H1 (cell line): ENCODE data around the gene MXD4. TPM values are rescaled to one million over a fixed set of nuclear protein-coding genes. Genes with fewer than 3 reads are reported as not detected.

Experiments
- CTCF ChIA-PET: fragments of 300-600 bp; sonication (Branson Sonifier 250); formaldehyde crosslinking; loops from one replicate; lab custom pipeline; 2021; ENCODE audit not compliant: partially characterized antibody; lab: Charles Lee
- POLR2A ChIA-PET: fragments of 300-600 bp; sonication (Branson Sonifier 250); formaldehyde crosslinking; loops from one replicate; lab custom pipeline; 2021; ENCODE audit warnings: inconsistent platforms; ENCODE audit not compliant: partially characterized antibody; lab: Charles Lee
- DNase-seq, 2 experiments: peaks; one replicate each; pipeline versions ENCODE4 v3.0.0 to v3.0.0-alpha.2; 2010 to 2022; ENCODE audit warnings: low spot score in 2 of 2, low read depth in 1 of 2, mixed read lengths in 1 of 2
- FAIRE-seq: peaks from 2 replicates; lab custom pipeline; 2011; peaks lifted over from hg19 to GRCh38; lab: Jason Lieb, UNC
- H2AFZ ChIP-seq: 2 replicates; pipeline ENCODE4 v1.8.1; 2012; ENCODE audit warnings: low read length, inconsistent platforms
- H2AK5ac ChIP-seq: 2 replicates; pipeline ENCODE4 v1.6.1; 2013; ENCODE audit warnings: low read depth, low read length
- H2BK120ac ChIP-seq: replicated peaks from 2 replicates; pipeline ENCODE3; 2013; ENCODE audit warnings: low read depth, low read length, inconsistent platforms
- H2BK12ac ChIP-seq: 2 replicates; pipeline ENCODE4 v1.6.1; 2013; ENCODE audit warnings: low read depth, low read length
- H2BK15ac ChIP-seq: 2 replicates; pipeline ENCODE4 v1.6.1; 2013; ENCODE audit warnings: low read length
- H2BK20ac ChIP-seq: 2 replicates; pipeline ENCODE4 v1.6.1; 2013; ENCODE audit warnings: low read length
- H2BK5ac ChIP-seq: 2 replicates; pipeline ENCODE4 v1.6.1; 2013; ENCODE audit warnings: low read depth, low read length
- H3K14ac ChIP-seq: 2 replicates; pipeline ENCODE4 v1.6.1; 2013; ENCODE audit warnings: inconsistent platforms; ENCODE audit not compliant: insufficient read length
- H3K18ac ChIP-seq: 2 replicates; pipeline ENCODE4 v1.6.1; 2013; ENCODE audit warnings: low read length; ENCODE audit errors: extremely low read depth
- H3K23ac ChIP-seq: 2 replicates; pipeline ENCODE4 v1.6.1; 2013; ENCODE audit warnings: inconsistent platforms; ENCODE audit not compliant: insufficient read length
- H3K23me2 ChIP-seq: 2 replicates; pipeline ENCODE4 v1.6.1; 2013; ENCODE audit warnings: low read depth, low read length
- H3K27ac ChIP-seq: 2 replicates; pipeline ENCODE4 v1.6.1; 2011; ENCODE audit warnings: low read depth, low read length, inconsistent platforms
- H3K27me3 ChIP-seq, 4 experiments: replicated peaks in 1 of 4; 1 replicate in 1 of 4; 2 replicates in 3 of 4; pipeline versions ENCODE4 v1.6.1 to v1.8.1; 2011 to 2013; ENCODE audit warnings: low read length in 3 of 4, mild to moderate bottlenecking in 3 of 4, inconsistent platforms in 2 of 4, mixed read lengths in 2 of 4, moderate library complexity in 1 of 4; ENCODE audit not compliant: control insufficient read depth in 3 of 4, insufficient read depth in 3 of 4; ENCODE audit errors: extremely low read depth in 1 of 4
- H3K36me3 ChIP-seq, 4 experiments: 2 replicates each; pipeline versions ENCODE4 v1.6.1 to v1.8.1; 2011 to 2013; ENCODE audit warnings: mild to moderate bottlenecking in 4 of 4, low read length in 3 of 4, moderate library complexity in 2 of 4, control low read depth in 1 of 4, inconsistent platforms in 1 of 4; ENCODE audit not compliant: insufficient read depth in 4 of 4, control insufficient read depth in 2 of 4
- H3K4ac ChIP-seq: replicated peaks from 2 replicates; pipeline ENCODE3; 2013; ENCODE audit warnings: low read length, low read depth, mixed read lengths, inconsistent platforms; ENCODE audit not compliant: insufficient read length
- H3K4me1 ChIP-seq, 4 experiments: replicated peaks in 1 of 4; 1 replicate in 1 of 4; 2 replicates in 3 of 4; pipeline versions ENCODE4 v1.6.1 to v1.8.1; 2011 to 2013; ENCODE audit warnings: low read length in 3 of 4, inconsistent platforms in 2 of 4, mixed read lengths in 1 of 4; ENCODE audit not compliant: insufficient read depth in 4 of 4, control insufficient read depth in 3 of 4
- H3K4me2 ChIP-seq, 2 experiments: 2 replicates each; pipeline versions ENCODE4 v1.6.1 to v1.8.1; 2011 to 2013; ENCODE audit warnings: low read depth in 2 of 2, low read length in 2 of 2, control low read depth in 1 of 2, inconsistent platforms in 1 of 2, mild to moderate bottlenecking in 1 of 2; ENCODE audit not compliant: insufficient read depth in 1 of 2
- H3K4me3 ChIP-seq, 4 experiments: fragments of 200-600, 300-600 bp in 1 of 4; sonication (generic), shearing (Covaris generic), sonication (Bioruptor Twin) in 1 of 4; 2 replicates each; pipeline versions ENCODE4 v1.5.1 to v1.8.1; 2011 to 2016; ENCODE audit warnings: low read length in 4 of 4, low read depth in 3 of 4, control low read depth in 2 of 4, inconsistent platforms in 2 of 4, mild to moderate bottlenecking in 2 of 4, mixed read lengths in 1 of 4, moderate library complexity in 1 of 4; ENCODE audit not compliant: insufficient read depth in 2 of 4; ENCODE audit errors: extremely low read depth in 1 of 4
- H3K56ac ChIP-seq: replicated peaks from 2 replicates; pipeline ENCODE3; 2013; ENCODE audit warnings: low read depth, mild to moderate bottlenecking, mixed read lengths, low read length, inconsistent platforms; ENCODE audit not compliant: insufficient read length
- H3K79me1 ChIP-seq: 2 replicates; pipeline ENCODE4 v1.6.1; 2013; ENCODE audit warnings: low read depth, low read length, control low read depth
- H3K79me2 ChIP-seq, 2 experiments: 2 replicates each; pipeline versions ENCODE4 v1.6.1 to v1.8.1; 2012 to 2013; ENCODE audit warnings: low read length in 2 of 2, mild to moderate bottlenecking in 2 of 2, inconsistent platforms in 1 of 2; ENCODE audit not compliant: insufficient read depth in 2 of 2, control insufficient read depth in 1 of 2
- H3K9ac ChIP-seq, 4 experiments: replicated peaks in 1 of 4; 1 replicate in 1 of 4; 2 replicates in 3 of 4; pipeline versions ENCODE4 v1.6.1 to v1.8.1; 2011 to 2013; ENCODE audit warnings: low read depth in 3 of 4, low read length in 3 of 4, control low read depth in 2 of 4, mild to moderate bottlenecking in 2 of 4, moderate library complexity in 2 of 4, inconsistent platforms in 1 of 4; ENCODE audit errors: extremely low read depth in 1 of 4
- H3K9me3 ChIP-seq, 2 experiments: 2 replicates each; pipeline versions ENCODE4 v1.6.1 to v1.8.1; 2012 to 2013; ENCODE audit warnings: mild to moderate bottlenecking in 2 of 2, moderate library complexity in 2 of 2, control low read depth in 1 of 2, inconsistent platforms in 1 of 2, low read depth in 1 of 2, low read length in 1 of 2, mixed read lengths in 1 of 2; ENCODE audit not compliant: insufficient read depth in 2 of 2
- H4K20me1 ChIP-seq, 2 experiments: replicated peaks in 1 of 2; 2 replicates each; pipeline versions ENCODE3 to v1.8.1; 2011 to 2013; ENCODE audit warnings: inconsistent platforms in 2 of 2, low read length in 2 of 2, mild to moderate bottlenecking in 1 of 2; ENCODE audit not compliant: insufficient read depth in 2 of 2, control insufficient read depth in 1 of 2
- H4K5ac ChIP-seq: 2 replicates; pipeline ENCODE4 v1.6.1; 2013; ENCODE audit warnings: low read length, low read depth, mixed read lengths, inconsistent platforms; ENCODE audit not compliant: insufficient read length
- H4K8ac ChIP-seq: 2 replicates; pipeline ENCODE4 v1.8.0; 2013; ENCODE audit warnings: mild to moderate bottlenecking, moderate library complexity, low read length, inconsistent platforms; ENCODE audit not compliant: insufficient read depth; ENCODE audit errors: extremely low read depth
- H4K91ac ChIP-seq: replicated peaks from 2 replicates; pipeline ENCODE3; 2013; ENCODE audit warnings: low read length, mixed read lengths, inconsistent platforms; ENCODE audit not compliant: insufficient read length
- CHD2 ChIP-seq: IDR thresholded peaks from 2 replicates; pipeline ENCODE4 v1.6.1; 2012; ENCODE audit warnings: low read length, improper control_type of control experiment
- HDAC2 ChIP-seq, 2 experiments: fragments of 300-600 bp in 1 of 2; sonication (generic) in 1 of 2; IDR thresholded peaks; 2 replicates each; pipeline ENCODE4 v1.6.1; 2011 to 2012; ENCODE audit warnings: low read depth in 2 of 2, low read length in 2 of 2, mild to moderate bottlenecking in 2 of 2, moderate library complexity in 2 of 2, borderline replicate concordance in 1 of 2, inconsistent platforms in 1 of 2
- HDAC6 ChIP-seq: IDR thresholded peaks from one replicate; pipeline ENCODE4 v1.7.1; 2012; ENCODE audit warnings: low read depth, mild to moderate bottlenecking, inconsistent platforms, low read length, moderate library complexity
- KDM1A ChIP-seq: fragments of 200-600, 300-600 bp; sonication (generic); IDR thresholded peaks from 2 replicates; pipeline ENCODE4 v1.7.1; 2016; ENCODE audit warnings: mild to moderate bottlenecking, low read length, borderline replicate concordance
- RNF2 ChIP-seq: fragments of 200-900, 300-1000 bp; sonication (generic); IDR thresholded peaks from 2 replicates; pipeline ENCODE4 v1.7.1; 2016; ENCODE audit warnings: borderline replicate concordance, low read depth, mild to moderate bottlenecking, antibody characterized with exemption, low read length; ENCODE audit not compliant: poor library complexity, severe bottlenecking; ENCODE audit errors: missing control alignments
- SP1 ChIP-seq: IDR thresholded peaks from 2 replicates; pipeline ENCODE4 v1.6.1; 2011; ENCODE audit warnings: low read depth, low read length
- SP4 ChIP-seq: IDR thresholded peaks from 2 replicates; pipeline ENCODE4 v1.6.1; 2012; ENCODE audit warnings: low read length, inconsistent platforms
- TBP ChIP-seq: IDR thresholded peaks from 2 replicates; pipeline ENCODE4 v1.6.1; 2011; ENCODE audit warnings: low read depth, low read length, improper control_type of control experiment
- TEAD4 ChIP-seq: IDR thresholded peaks from 2 replicates; pipeline ENCODE4 v1.6.1; 2012; ENCODE audit warnings: low read depth, low read length, inconsistent platforms, mixed read lengths
- YY1 ChIP-seq: IDR thresholded peaks from 2 replicates; pipeline ENCODE4 v1.6.1; 2011; ENCODE audit warnings: low read depth, mild to moderate bottlenecking, low read length
- WGBS, 2 experiments: shearing (Covaris generic) in 1 of 2; methylation state at CpG; one replicate each; pipeline versions ENCODE4 v1.1.6 to v1.1.7; 2013 to 2015; ENCODE audit warnings: low lambda C conversion rate in 2 of 2, mixed read lengths in 2 of 2, inconsistent platforms in 1 of 2, low coverage in 1 of 2, missing lambda C conversion rate in 1 of 2; ENCODE audit not compliant: insufficient replicate concordance in 2 of 2, insufficient coverage in 1 of 2, insufficient read length in 1 of 2; ENCODE audit errors: extremely low coverage in 1 of 2, missing lambda C conversion rate in 1 of 2; 5-methylcytosine and 5-hydroxymethylcytosine counted together
- polyA plus RNA-seq, 7 experiments: library from polyadenylated mRNA; depleted of rRNA in 3 of 7; stranded (reverse) in 5 of 7; unstranded in 2 of 7; fragments of >200 nt in 5 of 7; fragments of 200-250 nt in 2 of 7; gene quantifications; 1 replicate in 5 of 7; 2 replicates in 1 of 7; 4 replicates in 1 of 7; pipeline versions ENCODE4 v1.2.1 to v1.2.3, GENCODE V29; 2011 to 2013; ENCODE audit warnings: missing spikeins in 2 of 7, mixed read lengths in 2 of 7
- total RNA-seq: library from RNA; stranded (reverse); fragmentation: NEBNext Ultra II Directional; extraction: Animal tissue kit (Norgen Biotek cat#: 25700); gene quantifications from 2 replicates; pipeline ENCODE4 v1.2.1, GENCODE V29; 2021
- TF ChIP-seq, protein P1 (sequence below): IDR thresholded peaks from 2 replicates; pipeline ENCODE4 v1.6.1; 2011; ENCODE audit warnings: low read depth, mild to moderate bottlenecking, low read length; ENCODE audit not compliant: insufficient read depth

Gene MXD4
- total and polyA plus RNA-seq, 2 of the 8 experiments (the other 6 are each of a cell fraction or from before 2014, with no cell fraction given): 18.0 to 20.8 TPM

- no peak overlapping the region for H3K9ac ChIP-seq
- no peak overlapping the region for H3K56ac ChIP-seq
- H3K9me3 ChIP-seq: no peaks in the 10 kb centered on the region
- H2BK120ac ChIP-seq: no peak overlapping the region
- H3K36me3 ChIP-seq: no peaks in the 10 kb centered on the region
- peaks cover 10% of the 10 kb centered on the region; the same call in 1 of the 2 replicates for H3K23me2 ChIP-seq
- H3K23ac ChIP-seq: no peak overlapping the region
- no peak overlapping the region for H2BK12ac ChIP-seq
- POLR2A ChIA-PET: no interaction called here
- no peaks in the 10 kb centered on the region for H3K79me1 ChIP-seq
- H3K27ac ChIP-seq: no peak overlapping the region
- FAIRE-seq (no peak), DNase-seq (no peak)
- H3K4me2 ChIP-seq: no peak overlapping the region
- peaks cover 0 to 18% (median 12%) of the 10 kb centered on the region in 4 experiments; a peak in 5 of 7 replicates for H3K4me1 ChIP-seq
- no peak overlapping the region for H2BK15ac ChIP-seq
- H4K20me1 ChIP-seq: peaks cover 0 to 2% of the 10 kb centered on the region in 2 experiments
- H3K14ac ChIP-seq: no peak overlapping the region
- H2BK5ac ChIP-seq: no peak overlapping the region
- no peaks in the 10 kb centered on the region for H3K27me3 ChIP-seq
- CTCF ChIA-PET: interaction anchor here (1.1 to 1.5 kb wide), 3 partner anchors 14 to 194 kb away, joined by 3 to 4 read pairs (median 3); no protein-coding TSS in a partner anchor
- H3K4me3 ChIP-seq: no peak overlapping the region
- H2BK20ac ChIP-seq: no peak overlapping the region
- no peak overlapping the region for H3K18ac ChIP-seq
- H4K8ac ChIP-seq: no peak overlapping the region; the same call in 1 of the 2 replicates
- WGBS, 2 experiments: 89% methylated on average over 10 of the region's 19 CpGs; no CpG with 5 or more reads in 1 of the 2 experiments
- no peak overlapping the region for H2AFZ ChIP-seq
- no peak overlapping the region for H4K5ac ChIP-seq
- H3K79me2 ChIP-seq: no peaks in the 10 kb centered on the region
- no peak overlapping the region for H2AK5ac ChIP-seq
- peak overlapping the region; percentile 74 for H4K91ac ChIP-seq
- H3K4ac ChIP-seq: no peak overlapping the region
- TF ChIP-seq, protein P1, sequence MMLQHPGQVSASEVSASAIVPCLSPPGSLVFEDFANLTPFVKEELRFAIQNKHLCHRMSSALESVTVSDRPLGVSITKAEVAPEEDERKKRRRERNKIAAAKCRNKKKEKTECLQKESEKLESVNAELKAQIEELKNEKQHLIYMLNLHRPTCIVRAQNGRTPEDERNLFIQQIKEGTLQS: no peak
- TF ChIP-seq HDAC6 (no peak), YY1 (no peak), HDAC2 (IDR thresholded peaks at IDR 0.05; ENCODE audit: borderline replicate concordance in 1 of 2, low read depth in 2 of 2, low read length in 2 of 2) (no peak), RNF2 (no peak), TBP (no peak), CHD2 (no peak), SP1 (no peak), SP4 (no peak), TEAD4 (no peak), KDM1A (no peak)
These were observed 3.5 kb upstream of the MXD4 start for GRCh38 chr4:2265113-2266110.
